Activated naive CD8-positive, alpha-beta T cell (primary cell): ENCODE data around the gene PTPRH.
A peak's percentile ranks its signal among the peaks of the same experiment; 100 is the strongest.

Experiments
- H3K27ac Mint-ChIP-seq: one replicate; pipeline ENCODE4 v1.8.0; 2021; ENCODE audit warnings: mixed read lengths
- H3K27me3 Mint-ChIP-seq: one replicate; pipeline ENCODE4 v1.8.0; 2021; ENCODE audit warnings: mixed read lengths
- H3K36me3 Mint-ChIP-seq: one replicate; pipeline ENCODE4 v1.8.0; 2021; ENCODE audit warnings: mixed read lengths
- H3K4me1 Mint-ChIP-seq: one replicate; pipeline ENCODE4 v1.8.0; 2021; ENCODE audit warnings: low read depth, mixed read lengths
- H3K4me3 Mint-ChIP-seq: one replicate; pipeline ENCODE4 v1.8.0; 2021; ENCODE audit warnings: mild to moderate bottlenecking, mixed read lengths
- H3K9me3 Mint-ChIP-seq: one replicate; pipeline ENCODE4 v1.8.0; 2021; ENCODE audit warnings: low read depth, mixed read lengths

The PTPRH gene

GRCh38 chr19:55208880-55209692 lies at the start of gene PTPRH:
Gene PTPRH, minus strand, starts transcription at chr19:55209501. Its CDS starts 68 bp downstream, at chr19:55209433.
- H3K4me1 Mint-ChIP-seq = peaks cover 2% of the 10 kb centered on the region
- no peak within 1 kb of the TSS for H3K27ac Mint-ChIP-seq
- peaks cover 22% of the 10 kb centered on the region for H3K27me3 Mint-ChIP-seq
- no peaks in the 10 kb centered on the region for H3K9me3 Mint-ChIP-seq
- H3K4me3 Mint-ChIP-seq = no peak within 1 kb of the TSS
- H3K36me3 Mint-ChIP-seq = no peaks in the 10 kb centered on the region

- Mint-ChIP-seq H3K27ac (peak overlapping the region; percentile 54), H3K4me1 (peaks cover 40% of the 10 kb centered on the region)
Measured at GRCh38 chr19:55258476-55258827, 49.2 kb upstream of the PTPRH start.

GRCh38 chr19:55257461-55258420 lies 48.4 kb upstream of the PTPRH start:
- H3K27ac Mint-ChIP-seq = peak overlapping the region; percentile 98
- H3K27me3 Mint-ChIP-seq = no peaks in the 10 kb centered on the region
- no peaks in the 10 kb centered on the region for H3K9me3 Mint-ChIP-seq
- peak overlapping the region; percentile 97 for H3K4me3 Mint-ChIP-seq
- peaks cover 46% of the 10 kb centered on the region for H3K4me1 Mint-ChIP-seq
- peaks cover 13% of the 10 kb centered on the region for H3K36me3 Mint-ChIP-seq

More at GRCh38 chr19:55258476-55258827, 49.2 kb upstream of the PTPRH start:
- Mint-ChIP-seq H3K4me3 (peak overlapping the region; percentile 91), H3K36me3 (peaks cover 16% of the 10 kb centered on the region), H3K27me3 (no peaks in the 10 kb centered on the region), H3K9me3 (no peaks in the 10 kb centered on the region)

- Mint-ChIP-seq H3K9me3 (no peaks in the 10 kb centered on the region), H3K27ac (peak overlapping the region; percentile 98), H3K27me3 (no peaks in the 10 kb centered on the region), H3K36me3 (peaks cover 13% of the 10 kb centered on the region), H3K4me3 (peak overlapping the region; percentile 97), H3K4me1 (peaks cover 54% of the 10 kb centered on the region)
Measured at GRCh38 chr19:55256562-55257460, 47.5 kb upstream of the PTPRH start.

- Mint-ChIP-seq H3K36me3 (peaks cover 16% of the 10 kb centered on the region), H3K4me1 (peaks cover 64% of the 10 kb centered on the region), H3K27ac (peak overlapping the region; percentile 98), H3K4me3 (peak overlapping the region; percentile 97), H3K27me3 (no peaks in the 10 kb centered on the region), H3K9me3 (no peaks in the 10 kb centered on the region)
Measured at GRCh38 chr19:55255618-55256423, 46.5 kb upstream of the PTPRH start.

GRCh38 chr19:55254625-55254977 lies 45.3 kb upstream of the PTPRH start:
- Mint-ChIP-seq H3K27me3 (no peaks in the 10 kb centered on the region), H3K4me3 (peak overlapping the region; percentile 97), H3K4me1 (peaks cover 63% of the 10 kb centered on the region), H3K9me3 (no peaks in the 10 kb centered on the region), H3K36me3 (peaks cover 16% of the 10 kb centered on the region), H3K27ac (peak overlapping the region; percentile 98)

- Mint-ChIP-seq H3K27me3 (no peaks in the 10 kb centered on the region), H3K27ac (peak overlapping the region; percentile 98), H3K36me3 (peaks cover 16% of the 10 kb centered on the region), H3K9me3 (no peaks in the 10 kb centered on the region), H3K4me1 (peaks cover 63% of the 10 kb centered on the region), H3K4me3 (peak overlapping the region; percentile 97)
Measured at GRCh38 chr19:55253842-55254624, 44.7 kb upstream of the PTPRH start.

- peaks cover 16% of the 10 kb centered on the region for H3K36me3 Mint-ChIP-seq
- H3K9me3 Mint-ChIP-seq = no peaks in the 10 kb centered on the region
- H3K4me1 Mint-ChIP-seq = peaks cover 73% of the 10 kb centered on the region
- peak overlapping the region; percentile 98 for H3K27ac Mint-ChIP-seq
- peak overlapping the region; percentile 97 for H3K4me3 Mint-ChIP-seq
- H3K27me3 Mint-ChIP-seq = no peaks in the 10 kb centered on the region
Measured at GRCh38 chr19:55252760-55253663, 43.7 kb upstream of the PTPRH start.

- Mint-ChIP-seq H3K27me3 (no peaks in the 10 kb centered on the region), H3K36me3 (peaks cover 12% of the 10 kb centered on the region), H3K9me3 (no peaks in the 10 kb centered on the region), H3K4me1 (peaks cover 68% of the 10 kb centered on the region), H3K4me3 (peak overlapping the region; percentile 97), H3K27ac (peak overlapping the region; percentile 98)
Measured at GRCh38 chr19:55251341-55252081, 42.2 kb upstream of the PTPRH start.

- peaks cover 4% of the 10 kb centered on the region for H3K36me3 Mint-ChIP-seq
- peak overlapping the region; percentile 97 for H3K4me3 Mint-ChIP-seq
- H3K9me3 Mint-ChIP-seq = no peaks in the 10 kb centered on the region
- H3K4me1 Mint-ChIP-seq = peaks cover 58% of the 10 kb centered on the region
- no peaks in the 10 kb centered on the region for H3K27me3 Mint-ChIP-seq
- peak overlapping the region; percentile 98 for H3K27ac Mint-ChIP-seq
Measured at GRCh38 chr19:55250262-55251036, 41.1 kb upstream of the PTPRH start.

- no peak overlapping the region for H3K27ac Mint-ChIP-seq
- H3K4me3 Mint-ChIP-seq = no peak overlapping the region
- H3K27me3 Mint-ChIP-seq = no peaks in the 10 kb centered on the region
- no peaks in the 10 kb centered on the region for H3K9me3 Mint-ChIP-seq
- peaks cover 4% of the 10 kb centered on the region for H3K36me3 Mint-ChIP-seq
- peaks cover 54% of the 10 kb centered on the region for H3K4me1 Mint-ChIP-seq
Measured at GRCh38 chr19:55249841-55250240, 40.5 kb upstream of the PTPRH start.
